Endometrial microvascular endothelial cells (primary cell): ENCODE measurements around the gene QSER1. TPM values are rescaled to one million over a fixed set of nuclear protein-coding genes. Genes with fewer than 3 reads are reported as not detected.
"Not testable (repeated sequence)": the region's sequence is repeated elsewhere in the genome, so short reads cannot be mapped to it uniquely, and the experiment has no call there.

Experiments
- in situ Hi-C: cut with HindIII; loops from 2 replicates; pipeline ENCODE4 v1.10.0; 2017; ENCODE audit warnings: low sequenced_read_pairs, low pct_unique_long_range_greater_than_20kb; ENCODE audit errors: inconsistent ontology term
- total RNA-seq: library from RNA; depleted of rRNA; stranded (reverse); fragments of >200 nt; gene quantifications from one replicate; pipeline ENCODE4 v1.2.3, GENCODE V29; 2015; ENCODE audit errors: inconsistent ontology term

The QSER1 gene
- total RNA-seq, result 16.8 TPM

DNA sequence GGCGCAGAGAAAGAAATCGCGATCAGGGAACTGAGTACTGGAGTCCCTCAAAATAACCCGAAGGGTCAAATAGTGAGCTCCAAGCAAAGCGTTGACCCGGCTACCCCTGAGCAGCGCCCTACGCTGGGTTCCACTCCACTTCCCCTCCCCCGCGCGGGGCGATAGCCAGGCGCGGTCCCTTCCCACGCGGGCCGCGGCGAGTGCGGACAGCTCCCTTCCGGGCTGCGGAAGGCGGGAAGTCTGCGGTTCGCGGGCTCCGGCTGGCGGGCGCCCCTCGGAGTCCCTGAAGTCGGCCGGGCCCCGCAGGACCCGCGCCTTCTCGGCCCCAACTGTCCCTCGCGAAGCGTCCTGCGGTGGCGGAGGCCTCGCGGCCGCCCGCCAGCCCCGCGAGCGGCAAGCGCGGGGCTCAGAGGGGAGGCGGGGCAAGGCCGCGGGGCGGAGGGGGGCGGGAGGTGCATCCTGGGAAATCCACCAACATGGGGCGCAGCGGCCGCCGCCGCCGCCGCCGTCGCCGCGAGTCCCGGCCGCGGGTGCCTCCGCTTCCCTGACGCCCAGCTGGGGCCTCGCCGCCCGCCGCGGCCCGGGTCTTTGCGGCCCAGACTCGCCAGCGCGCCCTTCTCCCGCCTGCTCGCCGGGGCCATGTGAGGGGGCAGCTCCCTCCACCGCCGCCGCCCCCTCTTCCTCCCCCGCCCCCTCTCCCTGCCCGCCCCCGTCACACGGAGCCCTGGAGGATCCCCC, at the start of gene QSER1:
QSER1 (plus strand) TSS at position 457 of the 738 bp plus-strand sequence. CDS start 315 bp downstream, outside the sequence.
- in situ Hi-C loops, result no loop called here

DNA sequence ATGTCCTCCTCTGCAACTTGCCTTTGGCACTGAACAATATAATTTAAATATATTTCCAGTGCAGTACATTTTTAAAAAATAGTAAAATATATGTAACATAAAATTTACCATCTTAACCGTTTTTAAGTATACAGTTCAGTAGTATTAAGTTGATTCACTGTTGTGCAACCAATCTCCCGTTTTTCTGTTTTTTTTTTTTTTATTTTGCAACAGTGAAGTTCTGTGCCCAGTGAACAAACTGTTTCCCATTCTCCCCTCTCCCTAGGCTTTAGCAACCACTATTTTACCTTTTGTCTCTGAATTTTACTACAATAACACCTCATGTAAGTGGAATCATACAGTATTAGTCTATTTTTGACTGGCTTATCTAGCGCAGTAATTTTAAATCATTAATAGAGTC, 49.1 kb upstream of the QSER1 start:
- in situ Hi-C loops, result no loop called here

DNA sequence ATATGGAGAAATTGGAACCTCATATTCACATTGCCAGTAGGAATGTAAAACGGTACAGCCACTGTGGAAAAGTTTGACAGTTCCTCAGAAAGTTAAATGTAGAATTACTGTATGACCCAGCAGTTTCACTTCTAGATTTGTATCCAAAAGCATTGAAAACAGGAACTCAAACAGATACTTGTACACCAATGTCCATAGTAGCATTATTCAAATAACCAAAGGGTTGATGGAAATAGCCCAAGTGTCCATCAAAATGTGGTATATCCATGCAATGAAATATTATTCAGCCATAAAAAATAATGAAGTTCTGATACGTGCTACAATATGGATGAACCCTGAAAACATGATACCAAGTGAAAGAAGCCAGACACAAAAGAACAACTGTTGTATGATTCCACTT, 45.1 kb upstream of the QSER1 start:
- in situ Hi-C loops, result no loop called here

DNA sequence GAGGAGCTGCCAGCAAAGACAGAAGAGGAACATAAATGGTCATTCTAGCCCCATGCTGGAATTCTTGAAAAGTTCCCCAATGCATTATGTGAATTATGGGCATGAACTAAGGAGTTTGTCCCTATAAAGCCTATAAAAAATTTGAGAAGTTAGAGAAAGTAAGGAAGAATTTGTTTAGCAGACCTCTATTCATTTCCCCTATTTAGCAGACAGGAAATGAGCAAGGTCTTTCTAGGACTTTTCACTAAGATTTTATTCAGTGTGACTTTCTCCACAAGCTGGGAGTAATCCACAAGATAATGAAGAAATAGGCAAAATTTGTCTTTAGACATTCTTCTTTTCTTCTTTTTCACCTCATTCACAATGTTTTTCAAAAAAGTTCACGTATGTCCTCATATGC, 42.9 kb upstream of the QSER1 start:
- in situ Hi-C loops, result no loop called here

DNA sequence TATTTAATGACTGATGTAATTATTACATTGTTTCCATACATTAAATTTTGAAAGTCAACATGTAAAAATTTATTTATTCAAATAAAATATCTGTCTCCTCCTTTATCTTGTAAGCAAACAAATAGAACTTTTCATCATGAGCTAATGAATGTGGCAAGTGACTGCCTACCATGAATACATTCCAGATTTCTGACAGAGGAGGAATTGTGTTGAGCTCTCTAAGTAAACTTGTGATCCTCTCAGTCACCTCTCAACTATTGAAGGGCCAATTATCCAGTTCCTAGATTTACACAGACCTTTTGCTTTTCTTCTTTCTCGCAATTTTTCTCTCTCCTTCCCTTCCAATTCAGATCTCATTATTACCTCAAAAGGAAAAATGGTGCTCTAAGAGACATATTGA, 41.4 kb upstream of the QSER1 start:
- in situ Hi-C loops, result no loop called here

DNA sequence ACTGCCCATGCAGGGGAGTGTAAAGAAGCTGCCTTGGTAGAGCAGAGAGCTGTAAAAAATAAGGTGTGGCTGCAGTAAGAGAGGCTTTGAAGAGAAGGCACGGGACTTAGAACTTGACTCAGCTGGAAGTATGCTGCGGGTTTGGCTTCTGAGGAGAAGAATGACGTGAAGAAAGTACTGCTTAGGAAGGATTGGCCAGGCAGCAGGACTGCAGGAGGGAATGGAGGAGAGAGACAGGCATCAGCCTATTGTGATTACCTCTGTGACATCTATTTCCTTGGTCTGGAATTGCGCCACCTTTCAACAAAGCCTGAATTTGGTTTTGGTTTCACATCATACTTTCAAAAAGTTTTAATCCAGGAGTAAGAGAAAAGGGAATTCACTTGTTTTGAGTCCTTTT, 40.4 kb upstream of the QSER1 start:
- in situ Hi-C loops, result no loop called here

DNA sequence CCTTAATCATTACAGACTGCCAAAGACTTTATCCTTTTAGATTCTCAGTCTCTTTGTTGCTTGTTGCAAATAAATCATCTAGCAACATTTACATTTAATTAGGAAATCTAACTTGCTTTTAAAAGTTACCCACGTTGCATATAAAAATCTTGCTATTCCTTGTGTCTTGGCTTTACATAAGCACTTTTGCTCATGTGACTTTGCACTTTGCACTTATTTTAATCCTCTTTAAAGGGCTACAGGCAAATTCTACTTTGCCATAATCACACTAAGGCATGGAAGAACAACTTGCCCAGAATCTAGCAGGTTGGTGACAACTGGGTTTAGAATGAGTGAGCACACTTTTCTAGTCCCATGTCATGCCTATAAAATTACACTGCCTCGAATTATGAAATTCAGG, 37.0 kb upstream of the QSER1 start:
- in situ Hi-C loops, result no loop called here

DNA sequence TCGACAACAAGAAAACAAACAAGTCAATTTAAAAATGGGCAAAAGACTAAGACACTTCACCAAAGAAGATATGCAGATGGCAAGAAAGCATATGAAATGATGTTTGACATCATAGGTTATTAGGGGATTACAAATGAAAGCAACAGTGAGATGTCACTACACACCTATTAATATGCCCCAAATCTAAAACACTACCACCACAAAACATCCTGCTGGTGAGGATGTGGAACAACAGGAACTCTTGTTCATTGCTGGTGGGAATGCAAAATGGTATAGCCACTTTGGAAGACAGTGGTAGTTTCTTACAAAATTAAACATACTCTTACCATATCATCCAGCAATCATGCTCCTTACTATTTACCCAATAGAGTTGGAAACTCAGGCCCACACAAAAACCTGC, 33.9 kb upstream of the QSER1 start:
- in situ Hi-C loops, result no loop called here

DNA sequence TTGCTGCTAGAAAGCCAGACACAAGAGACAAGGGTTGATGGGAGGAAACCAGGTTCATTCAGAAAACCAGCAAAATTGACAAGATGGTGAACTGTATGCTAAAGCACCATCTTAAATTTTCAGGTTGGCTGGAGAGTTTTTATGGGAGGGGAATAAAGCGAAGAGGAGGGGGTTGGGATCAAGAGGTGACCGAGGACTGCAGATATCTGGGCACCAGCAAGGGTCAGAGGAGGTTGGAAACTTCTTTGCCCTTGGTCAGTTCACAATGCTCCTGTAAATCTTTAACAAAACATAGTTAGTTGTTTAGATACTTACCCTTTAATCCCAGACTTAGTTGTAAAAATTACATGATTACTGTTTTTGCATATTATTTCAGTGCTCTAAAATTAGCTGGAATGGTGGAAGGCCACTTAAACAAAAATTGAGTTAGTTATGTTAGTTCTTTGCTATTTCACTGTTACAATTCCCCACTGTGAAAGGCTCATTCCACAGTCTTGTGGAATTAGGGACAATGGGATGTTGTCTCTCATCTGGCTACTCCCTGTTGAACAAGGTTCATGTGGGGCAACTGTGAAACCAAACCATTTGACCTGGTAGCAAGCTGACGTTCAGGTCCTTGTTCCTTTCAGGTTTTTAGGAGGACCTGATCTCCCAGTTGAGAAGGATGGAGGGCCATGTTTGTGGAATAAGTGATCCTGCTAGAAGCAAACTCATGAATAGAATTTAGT, 30.6 kb upstream of the QSER1 start:
- in situ Hi-C loops, result no loop called here

DNA sequence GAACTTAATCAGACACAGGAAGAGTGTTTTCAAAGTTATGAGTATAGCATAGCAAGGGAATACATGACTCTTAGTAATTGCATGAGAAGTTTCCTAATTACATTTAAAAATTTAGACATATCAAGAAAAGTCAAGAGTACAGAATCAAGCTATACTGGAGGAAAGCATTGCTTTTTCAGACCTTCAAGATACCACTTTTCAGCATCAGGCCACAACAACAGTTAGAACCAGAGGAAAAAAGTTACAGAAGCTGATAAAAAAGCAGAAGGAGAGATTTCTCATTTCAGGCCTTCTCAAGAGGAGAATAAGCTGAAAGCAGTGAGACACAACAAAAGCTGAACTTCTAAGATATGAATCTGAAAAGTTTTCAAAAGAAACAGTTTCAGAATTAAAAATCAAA, 28.1 kb upstream of the QSER1 start:
- in situ Hi-C loops, result no loop called here

DNA sequence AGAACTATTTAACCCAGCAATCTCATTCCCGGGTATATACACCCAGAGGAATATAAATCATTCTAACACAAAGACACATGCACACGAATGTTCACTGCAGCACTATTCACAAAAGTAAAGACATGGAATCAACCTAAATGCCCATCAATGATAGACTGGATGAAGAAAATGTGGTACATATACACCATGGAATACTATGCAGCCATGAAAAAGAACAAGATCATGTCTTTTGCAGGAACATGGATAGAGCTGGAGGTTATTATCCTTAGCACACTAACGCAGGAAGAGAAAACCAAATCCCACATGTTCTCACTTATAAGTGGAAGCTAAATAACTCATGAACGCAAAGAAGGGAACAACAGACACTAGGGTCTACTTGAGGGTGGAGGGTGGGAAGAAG, 23.9 kb upstream of the QSER1 start:
- in situ Hi-C loops, result not testable (repeated sequence)

DNA sequence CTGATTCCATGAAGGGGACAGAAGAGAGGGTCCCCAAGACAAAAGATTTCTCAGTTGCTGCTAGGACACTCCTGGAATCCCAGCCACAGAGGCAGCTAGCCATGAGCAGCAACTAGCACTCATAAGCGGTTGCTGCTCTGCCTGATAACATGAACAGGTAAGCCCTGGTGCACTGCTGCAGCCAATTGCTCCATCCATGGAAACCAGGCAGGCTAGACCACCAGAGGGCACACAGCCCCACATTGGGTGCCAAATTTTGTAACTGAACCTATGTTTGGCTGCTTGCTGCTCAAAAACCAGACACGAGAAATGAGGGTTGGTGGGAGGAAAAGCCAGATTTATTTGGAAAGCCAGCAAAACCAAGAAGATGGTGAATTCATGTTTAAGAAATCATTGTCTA, 21.9 kb upstream of the QSER1 start:
- in situ Hi-C loops, result no loop called here

DNA sequence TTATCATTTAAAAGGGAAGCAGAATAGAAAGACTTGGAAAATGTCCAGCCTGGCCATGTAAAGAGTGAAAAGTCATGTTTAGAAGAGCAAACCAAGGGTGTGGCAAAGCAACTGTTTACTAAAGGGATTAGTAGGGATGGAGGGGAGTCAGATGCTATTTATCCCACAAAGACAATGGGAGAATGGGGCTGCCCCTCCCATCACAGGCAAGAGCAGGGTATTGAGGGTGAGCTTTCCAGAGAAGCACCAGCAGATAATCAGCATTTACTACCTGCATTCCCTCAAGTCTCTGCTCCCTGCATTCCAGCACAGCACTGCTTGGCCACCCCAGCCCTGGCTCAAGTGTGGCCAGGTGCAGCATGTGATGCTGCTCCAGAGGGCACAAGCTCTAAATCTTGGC, 18.5 kb upstream of the QSER1 start:
- in situ Hi-C loops, result no loop called here

DNA sequence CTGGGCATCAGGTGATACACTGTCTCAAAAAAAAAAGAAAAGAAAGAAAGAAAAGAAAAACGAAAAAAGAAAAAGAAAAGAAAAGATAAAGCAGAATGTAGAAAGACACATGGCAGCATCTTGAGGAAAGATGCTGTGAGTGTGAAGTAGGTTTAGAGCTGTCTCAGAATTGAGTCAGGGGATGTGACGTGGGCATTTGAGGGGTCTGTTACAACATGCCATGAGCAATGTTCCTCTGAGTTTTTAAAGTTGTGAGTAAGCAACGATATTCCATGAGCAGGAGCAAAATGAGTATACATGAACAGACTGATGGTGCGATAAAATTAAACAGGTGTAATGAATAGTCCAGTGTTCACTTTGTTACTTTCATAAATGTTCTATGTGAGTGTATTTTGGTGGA, 11.3 kb upstream of the QSER1 start:
- in situ Hi-C loops, result no loop called here

DNA sequence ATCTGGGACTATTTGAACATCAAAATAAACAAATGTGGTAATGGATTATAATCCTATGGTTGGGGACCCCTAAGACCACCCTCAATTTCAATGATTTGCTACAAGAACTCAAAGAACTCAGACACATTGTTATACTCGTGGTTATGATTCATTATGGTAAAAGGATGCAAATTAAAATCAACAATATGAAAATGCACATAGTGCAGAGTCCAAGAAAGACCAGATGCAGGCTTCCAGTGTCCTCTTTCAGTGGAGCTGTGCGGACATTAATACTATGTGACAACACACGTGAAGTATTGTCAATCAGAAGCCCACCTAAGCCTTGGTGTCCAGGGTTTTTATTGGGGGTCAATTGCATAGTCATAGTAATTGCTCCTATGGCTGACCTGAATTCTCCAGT, 9.2 kb upstream of the QSER1 start:
- in situ Hi-C loops, result no loop called here

DNA sequence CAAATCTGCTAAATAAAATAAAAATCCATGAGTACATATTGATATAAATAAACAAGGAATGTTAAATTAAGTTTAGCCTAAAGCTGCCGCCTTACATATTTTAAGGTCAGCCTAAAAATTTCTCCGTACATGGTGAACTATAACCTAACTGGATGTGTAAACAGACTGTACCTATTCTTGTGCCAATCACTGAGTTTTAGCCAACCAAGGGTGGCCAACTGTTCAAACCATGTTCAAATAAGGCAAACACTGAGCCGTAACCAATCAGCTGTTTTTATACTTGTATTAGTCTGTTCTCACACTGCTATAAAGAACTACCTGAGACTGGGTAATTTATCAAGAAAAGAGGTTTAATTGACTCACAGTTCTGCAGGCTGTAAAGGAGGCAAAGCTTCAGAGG, 8.6 kb upstream of the QSER1 start:
- in situ Hi-C loops, result no loop called here

DNA sequence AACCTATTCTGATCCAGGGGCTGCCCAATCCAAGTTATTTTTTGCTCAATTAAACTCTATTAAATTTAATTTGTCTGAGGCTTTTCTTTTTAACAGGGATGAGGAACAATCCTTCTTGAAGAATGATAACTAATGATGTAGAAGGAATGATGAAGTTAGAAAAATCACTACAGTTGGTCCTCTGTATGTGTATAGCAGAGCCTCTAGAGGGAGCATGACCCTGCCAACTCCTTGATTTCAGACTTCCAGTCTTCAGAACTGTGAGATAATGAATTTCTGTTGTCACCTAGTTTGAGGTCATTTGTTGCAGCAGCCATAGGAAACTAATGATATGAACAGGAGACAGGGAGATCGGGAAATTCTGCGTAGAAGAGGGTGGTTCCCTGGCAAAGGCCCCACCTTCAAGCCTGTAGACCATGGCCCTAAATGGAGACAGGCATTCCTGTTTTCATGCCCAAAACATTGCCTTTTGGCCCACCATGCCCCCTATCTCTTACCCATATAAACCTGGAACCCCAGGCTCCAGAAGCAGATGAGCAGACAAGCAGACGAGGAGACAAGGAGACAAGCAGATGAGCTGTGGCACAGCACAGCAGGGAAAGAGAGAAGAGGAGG, 7.7 kb upstream of the QSER1 start:
- in situ Hi-C loops, result no loop called here

DNA sequence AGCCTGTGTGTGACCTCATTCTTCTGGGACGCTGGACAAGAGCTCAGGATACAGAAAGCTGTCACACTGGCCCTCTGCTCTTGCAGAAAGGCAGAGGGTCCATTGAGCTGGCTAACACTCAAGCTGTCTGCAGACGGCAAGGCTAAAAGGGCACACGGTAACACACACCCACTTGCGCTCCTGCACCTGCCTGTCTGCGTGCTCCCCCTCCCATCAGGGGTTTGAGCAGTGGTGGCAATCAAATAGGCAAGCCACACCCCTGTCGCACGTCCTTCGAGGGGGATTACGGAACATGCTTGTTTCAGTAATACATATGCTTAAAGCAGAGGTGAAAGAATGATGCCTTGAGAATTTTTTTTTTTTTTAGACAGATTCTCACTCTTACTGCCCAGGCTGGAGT, 7.1 kb upstream of the QSER1 start:
- in situ Hi-C loops, result no loop called here

DNA sequence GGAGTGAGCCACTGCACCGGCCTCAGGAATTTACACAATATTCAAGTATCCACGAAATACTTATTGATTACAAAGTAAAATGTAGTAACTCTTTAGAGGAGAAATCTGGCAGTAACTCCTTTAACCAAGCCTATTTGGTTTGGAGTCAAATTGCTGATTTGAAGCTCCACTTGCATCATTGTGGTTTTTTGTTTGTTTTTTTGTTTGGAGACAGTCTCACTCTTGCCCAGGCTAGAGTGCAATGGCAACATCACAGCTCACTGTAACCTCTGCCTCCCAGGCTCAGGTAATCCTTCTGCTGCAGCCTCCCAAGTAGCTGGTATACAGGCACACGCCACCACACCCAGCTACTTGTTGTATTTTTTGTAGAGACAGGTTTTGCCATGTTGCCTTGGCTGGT, 6.4 kb upstream of the QSER1 start:
- in situ Hi-C loops, result no loop called here

DNA sequence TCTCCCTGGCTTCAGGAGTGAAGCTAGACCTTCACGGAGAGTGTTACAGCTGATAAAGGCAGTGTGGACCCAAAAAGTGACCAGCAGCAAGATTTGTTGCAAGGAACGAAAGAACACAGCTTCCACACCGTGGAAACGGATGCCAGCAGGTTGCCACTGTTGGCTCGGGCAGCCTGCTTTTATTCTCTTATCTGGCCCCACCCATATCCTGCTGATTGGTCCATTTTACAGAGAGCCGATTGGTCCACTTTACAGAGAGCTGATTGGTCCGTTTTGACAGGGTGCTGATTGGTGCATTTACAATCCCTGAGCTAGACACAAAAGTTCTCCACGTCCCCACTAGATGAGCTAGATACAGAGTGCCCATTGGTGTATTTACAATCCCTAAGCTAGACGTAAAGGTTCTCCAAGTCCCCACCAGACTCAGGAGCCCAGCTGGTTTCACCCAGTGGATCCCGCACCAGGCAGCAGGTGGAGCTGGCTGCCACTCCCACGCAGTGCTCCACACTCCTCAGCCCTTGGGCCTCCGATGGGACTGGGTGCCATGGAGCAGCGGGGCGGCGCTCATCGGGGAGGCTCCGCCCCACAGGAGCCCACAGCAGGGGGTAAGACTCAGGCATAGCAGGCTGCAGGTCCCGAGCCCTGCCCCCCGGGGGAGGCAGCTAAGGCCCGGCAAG, 4.8 kb upstream of the QSER1 start:
- in situ Hi-C loops, result not testable (repeated sequence)
